VCaP (cell line): ENCODE measurements around the gene ZNF792.

ENCODE experiments used
- H3K27ac ChIP-seq: fragments of 450-650 bp; 2 replicates; pipeline ENCODE4 v1.5.1; 2017
- TF ChIP-seq, protein P1 (sequence below): fragments of 450-650 bp; conservative IDR thresholded peaks from 2 replicates; pipeline ENCODE4 v1.5.1; 2017; ENCODE audit warnings: mild to moderate bottlenecking, moderate library complexity

The ZNF792 gene

DNA sequence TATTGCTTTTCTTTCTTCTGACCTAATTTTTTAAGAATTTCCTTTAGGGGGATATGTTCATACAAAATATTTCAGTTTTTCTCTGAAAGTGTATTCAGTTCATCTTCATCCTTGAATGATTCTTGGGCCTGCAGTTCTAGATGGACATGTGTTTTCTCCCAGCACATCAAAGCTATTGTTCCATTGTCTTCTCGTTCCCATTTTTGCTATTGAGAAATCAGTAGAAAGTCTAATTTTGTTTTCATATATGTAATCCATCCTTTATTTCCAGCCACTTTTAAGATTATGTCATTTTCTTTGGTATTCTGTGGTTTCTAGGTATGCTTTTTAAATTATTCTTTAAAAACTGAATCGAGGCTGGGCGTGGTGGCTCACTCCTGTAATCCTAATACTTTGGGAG, 20.3 kb upstream of the ZNF792 start:
- TF ChIP-seq, protein P1, sequence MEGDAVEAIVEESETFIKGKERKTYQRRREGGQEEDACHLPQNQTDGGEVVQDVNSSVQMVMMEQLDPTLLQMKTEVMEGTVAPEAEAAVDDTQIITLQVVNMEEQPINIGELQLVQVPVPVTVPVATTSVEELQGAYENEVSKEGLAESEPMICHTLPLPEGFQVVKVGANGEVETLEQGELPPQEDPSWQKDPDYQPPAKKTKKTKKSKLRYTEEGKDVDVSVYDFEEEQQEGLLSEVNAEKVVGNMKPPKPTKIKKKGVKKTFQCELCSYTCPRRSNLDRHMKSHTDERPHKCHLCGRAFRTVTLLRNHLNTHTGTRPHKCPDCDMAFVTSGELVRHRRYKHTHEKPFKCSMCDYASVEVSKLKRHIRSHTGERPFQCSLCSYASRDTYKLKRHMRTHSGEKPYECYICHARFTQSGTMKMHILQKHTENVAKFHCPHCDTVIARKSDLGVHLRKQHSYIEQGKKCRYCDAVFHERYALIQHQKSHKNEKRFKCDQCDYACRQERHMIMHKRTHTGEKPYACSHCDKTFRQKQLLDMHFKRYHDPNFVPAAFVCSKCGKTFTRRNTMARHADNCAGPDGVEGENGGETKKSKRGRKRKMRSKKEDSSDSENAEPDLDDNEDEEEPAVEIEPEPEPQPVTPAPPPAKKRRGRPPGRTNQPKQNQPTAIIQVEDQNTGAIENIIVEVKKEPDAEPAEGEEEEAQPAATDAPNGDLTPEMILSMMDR, result no peak
- no peak overlapping the region for H3K27ac ChIP-seq

DNA sequence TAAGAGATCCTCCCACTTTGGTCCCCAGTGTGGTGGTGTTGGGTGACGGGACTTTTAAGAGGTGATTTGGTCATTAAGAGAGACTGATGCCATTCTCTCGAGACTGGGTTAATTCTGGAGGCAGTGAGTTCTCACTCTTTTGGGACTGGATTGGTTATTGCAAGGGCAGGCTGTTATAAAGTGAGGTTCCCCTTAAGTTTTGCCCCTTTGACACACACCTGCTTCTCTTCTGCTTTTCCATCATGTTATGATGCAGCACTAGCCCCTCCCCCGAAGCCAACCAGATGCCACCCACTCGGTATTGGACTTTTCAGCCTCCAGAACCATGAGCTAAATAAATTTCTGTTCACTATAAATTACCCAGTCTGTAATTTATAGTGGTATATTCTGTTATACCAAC, 19.8 kb upstream of the ZNF792 start:
- TF ChIP-seq, protein P1, result no peak
- no peak overlapping the region for H3K27ac ChIP-seq

DNA sequence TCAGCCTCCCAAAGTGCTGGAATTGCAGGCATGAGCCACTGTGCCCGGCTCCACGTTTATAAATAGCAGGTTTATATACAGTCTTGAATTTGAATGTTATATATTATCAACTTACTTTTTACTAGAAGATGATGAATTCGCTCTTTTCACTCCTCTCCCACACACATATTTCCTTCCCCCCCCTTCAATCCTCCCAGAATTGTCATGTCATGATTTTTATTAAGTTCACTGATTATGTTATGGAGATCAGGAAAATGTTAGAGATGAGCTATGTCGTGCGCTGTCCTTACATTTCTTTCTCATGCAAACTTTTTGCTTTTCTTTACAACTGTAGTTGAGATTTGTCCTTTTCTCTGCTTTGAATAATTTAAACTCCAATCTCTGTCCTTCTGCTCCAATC, 18.2 kb upstream of the ZNF792 start:
- TF ChIP-seq, protein P1, result no peak
- no peak overlapping the region for H3K27ac ChIP-seq

DNA sequence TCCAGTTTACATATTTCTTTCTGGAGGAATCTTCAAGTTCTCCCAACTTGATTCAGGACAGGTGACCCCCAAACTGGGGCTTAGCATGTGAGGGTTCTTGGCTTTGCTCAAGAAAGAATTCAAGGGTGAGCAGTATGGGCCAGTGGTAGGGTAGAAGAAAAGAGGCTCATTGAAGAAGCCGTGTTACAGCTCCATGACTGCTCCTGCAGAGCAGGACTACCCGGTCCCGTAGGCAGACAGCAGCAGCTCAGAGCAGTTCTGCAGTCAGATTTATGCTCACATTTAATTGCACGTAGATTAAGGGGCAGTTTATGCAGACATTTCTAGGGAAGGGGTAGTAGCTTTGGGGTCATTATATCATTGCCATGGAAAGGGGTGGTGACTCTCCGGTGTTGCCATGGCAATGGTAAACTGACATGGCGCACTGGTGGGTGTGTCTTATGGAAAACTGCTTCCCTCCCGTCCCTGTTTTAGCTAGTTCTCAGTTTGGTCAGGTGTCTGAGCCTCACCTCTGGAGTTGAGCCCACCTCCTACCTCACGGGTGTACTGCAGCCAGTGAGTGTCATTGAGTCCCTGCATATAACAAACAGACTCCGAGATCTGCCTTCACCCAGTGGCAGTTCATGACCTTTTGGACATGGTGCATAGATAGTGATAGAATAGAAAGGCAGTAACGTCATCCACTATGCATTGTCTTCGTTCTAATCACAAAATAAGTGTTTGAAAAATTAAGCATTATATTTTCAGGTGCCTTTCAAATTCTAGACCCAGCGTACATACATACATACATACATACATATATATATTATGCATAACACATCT, 16.0 kb upstream of the ZNF792 start:
- H3K27ac ChIP-seq, result no peak overlapping the region
- TF ChIP-seq, protein P1, result no peak

DNA sequence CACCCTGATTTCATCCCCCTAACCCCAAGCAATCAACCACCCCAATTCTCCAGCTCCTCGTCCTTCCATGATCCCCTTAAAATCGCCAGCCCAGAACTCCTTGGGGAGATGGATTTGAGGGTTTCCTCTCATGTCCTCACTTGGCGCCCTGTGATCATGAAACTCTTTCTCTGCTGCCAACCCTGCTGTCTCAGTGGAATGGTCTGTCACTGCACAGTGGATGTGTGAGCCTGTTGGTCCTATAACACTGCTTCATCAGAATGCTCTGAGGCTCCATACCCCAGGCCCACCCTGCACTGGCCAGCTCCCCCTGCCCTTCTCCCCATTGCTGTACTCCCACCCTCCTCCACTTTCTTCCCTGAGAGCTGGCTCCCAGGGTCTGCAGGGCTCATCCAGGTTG, 12.6 kb upstream of the ZNF792 start:
- TF ChIP-seq, protein P1, result no peak
- no peak overlapping the region for H3K27ac ChIP-seq

DNA sequence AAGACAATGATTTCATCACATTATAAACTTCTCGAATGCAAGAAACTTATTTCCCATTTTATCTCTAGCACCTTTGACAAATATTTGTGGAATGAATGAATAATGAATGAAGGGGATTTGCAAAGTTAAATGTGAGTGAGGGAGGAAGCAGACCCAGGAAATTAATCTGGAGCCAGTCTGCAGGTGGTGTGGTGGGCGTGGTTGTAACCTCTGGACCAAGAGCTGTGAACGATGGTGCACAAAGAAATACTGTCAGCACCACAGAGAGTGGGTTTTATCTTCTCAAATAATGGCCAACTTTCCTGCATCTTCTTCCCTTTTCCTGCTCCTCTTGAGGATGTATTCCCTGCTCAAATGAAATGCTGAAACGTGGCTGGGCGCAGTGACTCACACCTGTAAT, 11.0 kb upstream of the ZNF792 start:
- TF ChIP-seq, protein P1, result no peak

DNA sequence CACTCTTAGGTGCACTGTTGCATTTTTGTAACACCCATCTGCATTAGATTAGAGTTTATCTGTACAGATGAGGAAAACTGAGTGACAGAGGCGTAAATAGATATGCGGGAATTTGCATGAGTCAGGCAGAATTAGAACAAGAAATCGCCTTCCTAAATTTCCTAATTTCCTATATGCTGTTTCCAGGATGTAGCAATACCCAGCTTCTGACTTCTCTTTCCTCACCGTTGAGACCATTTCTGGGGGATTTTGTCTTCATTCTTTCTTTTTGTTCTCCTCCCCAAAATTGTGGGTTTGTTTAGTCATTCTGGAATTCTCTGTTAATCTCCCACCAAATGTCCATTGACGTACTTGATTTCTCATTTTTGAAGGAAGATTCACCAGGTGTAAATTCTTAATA, 10.6 kb upstream of the ZNF792 start:
- TF ChIP-seq, protein P1, result no peak
- H3K27ac ChIP-seq, result no peak overlapping the region

More for the DNA sequence above, 11.0 kb upstream of the ZNF792 start:
- H3K27ac ChIP-seq, result no peak overlapping the region
